WTC11 (cell line): Measurements from ENCODE around the gene KCNK4. TPM values are rescaled to one million over a fixed set of nuclear protein-coding genes. Genes with fewer than 3 reads are reported as not detected.
A peak's percentile ranks its signal among the peaks of the same experiment; 100 is the strongest.

Source experiments
- ATAC-seq: fragments of 200-7000 bp; cut with Tn5 transposase; 2 replicates; pipeline ENCODE4 v1.10.0; 2021; ENCODE audit warnings: mild to moderate bottlenecking, moderate library complexity
- CTCF ChIA-PET: fragments of 300-600 bp; sonication (Branson Sonifier 250); formaldehyde crosslinking; loops from one replicate; lab custom pipeline; 2021; ENCODE audit warnings: antibody characterized with exemption; lab: Charles Lee
- POLR2A ChIA-PET: fragments of 350-600 bp; sonication (Branson Sonifier 250); formaldehyde crosslinking; loops from one replicate; lab custom pipeline; 2021; ENCODE audit warnings: antibody characterized with exemption; lab: Charles Lee
- DNase-seq: peaks from one replicate; pipeline ENCODE4 v3.0.0; 2021; ENCODE audit warnings: low spot score
- H3K27ac Mint-ChIP-seq: 2 replicates; pipeline ENCODE4 v1.8.0; 2021; ENCODE audit warnings: mixed read lengths
- H3K27me3 Mint-ChIP-seq: 2 replicates; pipeline ENCODE4 v1.8.0; 2021; ENCODE audit warnings: low read depth, mild to moderate bottlenecking, moderate library complexity, mixed read lengths
- H3K36me3 Mint-ChIP-seq: 2 replicates; pipeline ENCODE4 v1.8.0; 2021; ENCODE audit warnings: mixed read lengths
- H3K4me1 Mint-ChIP-seq: 2 replicates; pipeline ENCODE4 v1.8.0; 2022; ENCODE audit warnings: mixed read lengths
- H3K4me3 Mint-ChIP-seq: 2 replicates; pipeline ENCODE4 v1.8.0; 2021; ENCODE audit warnings: mild to moderate bottlenecking, moderate library complexity, mixed read lengths
- H3K9me3 Mint-ChIP-seq: 2 replicates; pipeline ENCODE4 v1.8.0; 2021; ENCODE audit warnings: mixed read lengths
- EMX1 ChIP-seq: fragments of 250-450 bp; sonication (Bioruptor Pico); IDR thresholded peaks from 2 replicates; pipeline ENCODE4 v1.8.0; 2021; ENCODE audit warnings: mild to moderate bottlenecking
- ETV6 ChIP-seq: sonication (generic); formaldehyde crosslinking; IDR thresholded peaks from 2 replicates; pipeline ENCODE4 v1.8.1; 2022; ENCODE audit warnings: mild to moderate bottlenecking, missing genetic modification reagents
- FOXP1 ChIP-seq: sonication (generic); formaldehyde crosslinking; IDR thresholded peaks from 2 replicates; pipeline ENCODE4 v1.8.0; 2022; ENCODE audit warnings: missing genetic modification reagents, mild to moderate bottlenecking, moderate library complexity, borderline replicate concordance
- JAZF1 ChIP-seq: fragments of 250-450 bp; sonication (Bioruptor Pico); IDR thresholded peaks from 2 replicates; pipeline ENCODE4 v1.9.0; 2021; ENCODE audit warnings: moderate library complexity, mild to moderate bottlenecking, inconsistent platforms
- SP1 ChIP-seq: sonication (generic); formaldehyde crosslinking; conservative IDR thresholded peaks from 2 replicates; pipeline ENCODE4 v1.8.1; 2022; ENCODE audit warnings: missing genetic modification reagents
- TCF7 ChIP-seq: sonication (generic); formaldehyde crosslinking; IDR thresholded peaks from 2 replicates; pipeline ENCODE4 v1.8.0; 2022; ENCODE audit warnings: mild to moderate bottlenecking, low read depth, missing genetic modification reagents, moderate library complexity
- TEAD1 ChIP-seq: sonication (generic); formaldehyde crosslinking; IDR thresholded peaks from 2 replicates; pipeline ENCODE4 v1.8.0; 2022; ENCODE audit warnings: mild to moderate bottlenecking, missing genetic modification reagents
- ZBTB21 ChIP-seq: sonication (generic); formaldehyde crosslinking; IDR thresholded peaks from 2 replicates; pipeline ENCODE4 v1.8.1; 2023; ENCODE audit warnings: mild to moderate bottlenecking, missing genetic modification reagents, borderline replicate concordance
- ZNF317 ChIP-seq: sonication (generic); formaldehyde crosslinking; IDR thresholded peaks from 2 replicates; pipeline ENCODE4 v1.8.1; 2023; ENCODE audit warnings: low read depth, mild to moderate bottlenecking, moderate library complexity, missing genetic modification reagents, borderline replicate concordance
- total RNA-seq: library from RNA; stranded (reverse); gene quantifications from 3 replicates; pipeline ENCODE4 v1.2.3, GENCODE V29; 2021
- TF ChIP-seq, protein P1 (sequence below): sonication (generic); formaldehyde crosslinking; IDR thresholded peaks from 2 replicates; pipeline ENCODE4 v1.8.0; 2022; ENCODE audit warnings: missing genetic modification reagents
- TF ChIP-seq, protein P2 (sequence below): sonication (generic); formaldehyde crosslinking; IDR thresholded peaks from 2 replicates; pipeline ENCODE4 v1.8.1; 2023; ENCODE audit warnings: mild to moderate bottlenecking, missing genetic modification reagents, moderate library complexity
- TF ChIP-seq, protein P3 (sequence below): fragments of 200-600 bp; IDR thresholded peaks from 2 replicates; pipeline ENCODE4 v1.8.0; 2022; ENCODE audit warnings: antibody characterized with exemption
- TF ChIP-seq, protein P4 (sequence below): sonication (generic); formaldehyde crosslinking; IDR thresholded peaks from 2 replicates; pipeline ENCODE4 v1.8.0; 2022; ENCODE audit warnings: mild to moderate bottlenecking, missing genetic modification reagents
- TF ChIP-seq, protein P5 (sequence below): sonication (generic); formaldehyde crosslinking; IDR thresholded peaks from 2 replicates; pipeline ENCODE4 v1.8.0; 2022; ENCODE audit warnings: mild to moderate bottlenecking, missing genetic modification reagents
- TF ChIP-seq, protein P6 (sequence below): fragments of 250-450 bp; sonication (Bioruptor Pico); IDR thresholded peaks from 2 replicates; pipeline ENCODE4 v1.9.0; 2021; ENCODE audit warnings: mild to moderate bottlenecking
- TF ChIP-seq, protein P7 (sequence below): sonication (generic); formaldehyde crosslinking; IDR thresholded peaks from 2 replicates; pipeline ENCODE4 v1.8.1; 2023; ENCODE audit warnings: mild to moderate bottlenecking, missing genetic modification reagents, moderate library complexity
- TF ChIP-seq, protein P8 (sequence below): sonication (generic); formaldehyde crosslinking; IDR thresholded peaks from 2 replicates; pipeline ENCODE4 v1.8.1; 2023; ENCODE audit warnings: mild to moderate bottlenecking, moderate library complexity, missing genetic modification reagents

KCNK4 gene
- total RNA-seq, 1 experiment from 2014 or later: 0.74 TPM

DNA sequence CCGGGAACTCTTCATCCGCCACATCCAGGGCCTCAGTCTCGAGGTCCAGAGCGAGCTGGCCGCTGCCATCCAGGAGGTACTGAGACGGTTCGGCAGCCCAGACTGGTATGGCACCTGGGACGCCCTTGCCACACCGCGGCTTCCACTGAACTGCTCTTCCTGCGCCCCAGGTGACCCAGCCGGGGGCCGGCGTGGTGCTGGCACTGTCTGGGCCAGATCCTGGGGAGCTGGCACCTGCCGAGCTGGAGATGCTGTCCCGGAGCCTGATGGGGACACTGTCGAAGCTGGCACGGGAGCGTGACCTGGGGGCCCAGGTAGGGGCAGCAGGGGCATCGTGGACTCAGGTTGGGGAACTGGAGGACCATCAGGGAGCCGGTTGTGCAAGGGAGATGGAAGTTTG lies 50.3 kb downstream of the KCNK4 start (continued):
- TF ChIP-seq, protein P1, sequence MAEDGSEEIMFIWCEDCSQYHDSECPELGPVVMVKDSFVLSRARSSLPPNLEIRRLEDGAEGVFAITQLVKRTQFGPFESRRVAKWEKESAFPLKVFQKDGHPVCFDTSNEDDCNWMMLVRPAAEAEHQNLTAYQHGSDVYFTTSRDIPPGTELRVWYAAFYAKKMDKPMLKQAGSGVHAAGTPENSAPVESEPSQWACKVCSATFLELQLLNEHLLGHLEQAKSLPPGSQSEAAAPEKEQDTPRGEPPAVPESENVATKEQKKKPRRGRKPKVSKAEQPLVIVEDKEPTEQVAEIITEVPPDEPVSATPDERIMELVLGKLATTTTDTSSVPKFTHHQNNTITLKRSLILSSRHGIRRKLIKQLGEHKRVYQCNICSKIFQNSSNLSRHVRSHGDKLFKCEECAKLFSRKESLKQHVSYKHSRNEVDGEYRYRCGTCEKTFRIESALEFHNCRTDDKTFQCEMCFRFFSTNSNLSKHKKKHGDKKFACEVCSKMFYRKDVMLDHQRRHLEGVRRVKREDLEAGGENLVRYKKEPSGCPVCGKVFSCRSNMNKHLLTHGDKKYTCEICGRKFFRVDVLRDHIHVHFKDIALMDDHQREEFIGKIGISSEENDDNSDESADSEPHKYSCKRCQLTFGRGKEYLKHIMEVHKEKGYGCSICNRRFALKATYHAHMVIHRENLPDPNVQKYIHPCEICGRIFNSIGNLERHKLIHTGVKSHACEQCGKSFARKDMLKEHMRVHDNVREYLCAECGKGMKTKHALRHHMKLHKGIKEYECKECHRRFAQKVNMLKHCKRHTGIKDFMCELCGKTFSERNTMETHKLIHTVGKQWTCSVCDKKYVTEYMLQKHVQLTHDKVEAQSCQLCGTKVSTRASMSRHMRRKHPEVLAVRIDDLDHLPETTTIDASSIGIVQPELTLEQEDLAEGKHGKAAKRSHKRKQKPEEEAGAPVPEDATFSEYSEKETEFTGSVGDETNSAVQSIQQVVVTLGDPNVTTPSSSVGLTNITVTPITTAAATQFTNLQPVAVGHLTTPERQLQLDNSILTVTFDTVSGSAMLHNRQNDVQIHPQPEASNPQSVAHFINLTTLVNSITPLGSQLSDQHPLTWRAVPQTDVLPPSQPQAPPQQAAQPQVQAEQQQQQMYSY (CRISPR knock-in tag): 0 out of 2 replicates have a peak, but pooled peaks have one; percentile 16
- TF ChIP-seq ZNF317 (CRISPR knock-in tag): no peak

DNA sequence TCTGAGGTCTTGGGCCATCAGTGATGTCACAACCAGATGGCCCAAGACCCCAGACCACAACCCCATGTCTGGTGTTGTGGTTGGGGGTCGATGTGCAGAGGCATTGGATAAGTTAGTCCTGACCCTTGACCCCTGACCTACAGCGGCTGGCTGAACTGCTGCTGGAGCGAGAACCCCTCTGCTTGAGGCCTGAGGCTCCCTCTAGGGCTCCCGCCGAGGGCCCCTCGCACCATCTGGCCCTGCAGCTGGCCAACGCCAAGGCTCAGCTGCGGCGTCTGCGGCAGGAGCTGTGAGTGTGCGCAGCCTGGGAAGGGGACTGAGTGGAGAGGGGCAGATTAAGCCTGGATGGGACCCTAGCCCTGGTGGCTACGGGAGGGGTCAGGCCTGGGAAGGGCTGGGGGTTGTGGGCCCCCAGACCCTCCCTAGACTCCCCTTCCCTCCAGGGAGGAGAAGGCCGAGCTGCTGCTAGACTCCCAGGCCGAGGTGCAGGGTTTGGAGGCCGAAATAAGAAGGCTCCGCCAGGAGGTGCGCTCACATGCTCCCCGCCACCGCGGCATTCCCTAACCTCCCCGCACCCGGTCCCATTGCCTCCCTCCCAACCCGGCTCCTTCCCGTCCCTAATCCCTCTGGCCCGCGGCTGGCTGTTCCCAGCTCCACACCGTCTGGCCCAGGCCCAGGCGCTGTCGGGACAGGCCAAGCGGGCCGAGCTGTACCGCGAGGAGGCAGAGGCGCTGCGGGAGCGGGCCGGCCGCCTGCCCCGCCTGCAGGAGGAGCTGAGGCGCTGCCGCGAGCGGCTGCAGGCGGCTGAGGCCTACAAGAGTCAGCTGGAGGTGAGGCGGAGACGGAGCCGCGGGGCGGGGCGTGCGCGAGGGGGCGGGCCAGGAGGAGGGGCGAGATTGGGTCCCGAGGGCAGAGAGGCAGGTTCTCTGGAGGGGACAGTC lies 51.0 kb downstream of the KCNK4 start:
- Mint-ChIP-seq H3K4me1 (peaks cover 21% of the 10 kb centered on the region), H3K27ac (no peak overlapping the region), H3K4me3 (peak overlapping the region; percentile 69), H3K36me3 (no peaks in the 10 kb centered on the region), H3K9me3 (no peaks in the 10 kb centered on the region), H3K27me3 (peaks cover 30% of the 10 kb centered on the region)
- peak; percentile 97 for DNase-seq
- POLR2A ChIA-PET: interaction anchor here (0.9 to 2.2 kb wide), 8 partner anchors 11 to 436 kb away, joined by 3 to 14 read pairs (median 5); partner anchors contain the start of genes ESRRA, PRDX5, SF1 and TRMT112
- CTCF ChIA-PET: interaction anchor here (0.5 to 13.9 kb wide), 44 partner anchors 10 to 815 kb away, joined by 3 to 437 read pairs (median 6); partner anchors contain the start of genes CATSPERZ, ESRRA, FKBP2 and PLCB3
- ATAC-seq: peak; percentile 75
- TF ChIP-seq, protein P2, sequence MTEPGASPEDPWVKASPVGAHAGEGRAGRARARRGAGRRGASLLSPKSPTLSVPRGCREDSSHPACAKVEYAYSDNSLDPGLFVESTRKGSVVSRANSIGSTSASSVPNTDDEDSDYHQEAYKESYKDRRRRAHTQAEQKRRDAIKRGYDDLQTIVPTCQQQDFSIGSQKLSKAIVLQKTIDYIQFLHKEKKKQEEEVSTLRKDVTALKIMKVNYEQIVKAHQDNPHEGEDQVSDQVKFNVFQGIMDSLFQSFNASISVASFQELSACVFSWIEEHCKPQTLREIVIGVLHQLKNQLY (CRISPR knock-in tag): no peak
- TF ChIP-seq, protein P3, sequence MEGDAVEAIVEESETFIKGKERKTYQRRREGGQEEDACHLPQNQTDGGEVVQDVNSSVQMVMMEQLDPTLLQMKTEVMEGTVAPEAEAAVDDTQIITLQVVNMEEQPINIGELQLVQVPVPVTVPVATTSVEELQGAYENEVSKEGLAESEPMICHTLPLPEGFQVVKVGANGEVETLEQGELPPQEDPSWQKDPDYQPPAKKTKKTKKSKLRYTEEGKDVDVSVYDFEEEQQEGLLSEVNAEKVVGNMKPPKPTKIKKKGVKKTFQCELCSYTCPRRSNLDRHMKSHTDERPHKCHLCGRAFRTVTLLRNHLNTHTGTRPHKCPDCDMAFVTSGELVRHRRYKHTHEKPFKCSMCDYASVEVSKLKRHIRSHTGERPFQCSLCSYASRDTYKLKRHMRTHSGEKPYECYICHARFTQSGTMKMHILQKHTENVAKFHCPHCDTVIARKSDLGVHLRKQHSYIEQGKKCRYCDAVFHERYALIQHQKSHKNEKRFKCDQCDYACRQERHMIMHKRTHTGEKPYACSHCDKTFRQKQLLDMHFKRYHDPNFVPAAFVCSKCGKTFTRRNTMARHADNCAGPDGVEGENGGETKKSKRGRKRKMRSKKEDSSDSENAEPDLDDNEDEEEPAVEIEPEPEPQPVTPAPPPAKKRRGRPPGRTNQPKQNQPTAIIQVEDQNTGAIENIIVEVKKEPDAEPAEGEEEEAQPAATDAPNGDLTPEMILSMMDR: no peak
- TF ChIP-seq, protein P4, sequence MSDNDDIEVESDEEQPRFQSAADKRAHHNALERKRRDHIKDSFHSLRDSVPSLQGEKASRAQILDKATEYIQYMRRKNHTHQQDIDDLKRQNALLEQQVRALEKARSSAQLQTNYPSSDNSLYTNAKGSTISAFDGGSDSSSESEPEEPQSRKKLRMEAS: peak; percentile 60
- TF ChIP-seq EMX1 (CRISPR knock-in tag) (no peak), FOXP1 (peak; percentile 77; the same call in 1 of the 2 replicates), ETV6 (CRISPR knock-in tag) (0 out of 2 replicates have a peak, but pooled peaks have one; percentile 44), TCF7 (CRISPR knock-in tag) (no peak), TEAD1 (CRISPR knock-in tag) (0 out of 2 replicates have a peak, but pooled peaks have one; percentile 22), JAZF1 (CRISPR knock-in tag) (no peak), ZBTB21 (CRISPR knock-in tag) (no peak), SP1 (CRISPR knock-in tag) (peak; percentile 95)
- TF ChIP-seq, protein P5, sequence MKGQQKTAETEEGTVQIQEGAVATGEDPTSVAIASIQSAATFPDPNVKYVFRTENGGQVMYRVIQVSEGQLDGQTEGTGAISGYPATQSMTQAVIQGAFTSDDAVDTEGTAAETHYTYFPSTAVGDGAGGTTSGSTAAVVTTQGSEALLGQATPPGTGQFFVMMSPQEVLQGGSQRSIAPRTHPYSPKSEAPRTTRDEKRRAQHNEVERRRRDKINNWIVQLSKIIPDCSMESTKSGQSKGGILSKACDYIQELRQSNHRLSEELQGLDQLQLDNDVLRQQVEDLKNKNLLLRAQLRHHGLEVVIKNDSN (CRISPR knock-in tag): peak; percentile 46; the same call in 1 of the 2 replicates
- TF ChIP-seq, protein P6, sequence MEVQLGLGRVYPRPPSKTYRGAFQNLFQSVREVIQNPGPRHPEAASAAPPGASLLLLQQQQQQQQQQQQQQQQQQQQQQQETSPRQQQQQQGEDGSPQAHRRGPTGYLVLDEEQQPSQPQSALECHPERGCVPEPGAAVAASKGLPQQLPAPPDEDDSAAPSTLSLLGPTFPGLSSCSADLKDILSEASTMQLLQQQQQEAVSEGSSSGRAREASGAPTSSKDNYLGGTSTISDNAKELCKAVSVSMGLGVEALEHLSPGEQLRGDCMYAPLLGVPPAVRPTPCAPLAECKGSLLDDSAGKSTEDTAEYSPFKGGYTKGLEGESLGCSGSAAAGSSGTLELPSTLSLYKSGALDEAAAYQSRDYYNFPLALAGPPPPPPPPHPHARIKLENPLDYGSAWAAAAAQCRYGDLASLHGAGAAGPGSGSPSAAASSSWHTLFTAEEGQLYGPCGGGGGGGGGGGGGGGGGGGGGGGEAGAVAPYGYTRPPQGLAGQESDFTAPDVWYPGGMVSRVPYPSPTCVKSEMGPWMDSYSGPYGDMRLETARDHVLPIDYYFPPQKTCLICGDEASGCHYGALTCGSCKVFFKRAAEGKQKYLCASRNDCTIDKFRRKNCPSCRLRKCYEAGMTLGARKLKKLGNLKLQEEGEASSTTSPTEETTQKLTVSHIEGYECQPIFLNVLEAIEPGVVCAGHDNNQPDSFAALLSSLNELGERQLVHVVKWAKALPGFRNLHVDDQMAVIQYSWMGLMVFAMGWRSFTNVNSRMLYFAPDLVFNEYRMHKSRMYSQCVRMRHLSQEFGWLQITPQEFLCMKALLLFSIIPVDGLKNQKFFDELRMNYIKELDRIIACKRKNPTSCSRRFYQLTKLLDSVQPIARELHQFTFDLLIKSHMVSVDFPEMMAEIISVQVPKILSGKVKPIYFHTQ (CRISPR knock-in tag): no peak
- TF ChIP-seq, protein P7, sequence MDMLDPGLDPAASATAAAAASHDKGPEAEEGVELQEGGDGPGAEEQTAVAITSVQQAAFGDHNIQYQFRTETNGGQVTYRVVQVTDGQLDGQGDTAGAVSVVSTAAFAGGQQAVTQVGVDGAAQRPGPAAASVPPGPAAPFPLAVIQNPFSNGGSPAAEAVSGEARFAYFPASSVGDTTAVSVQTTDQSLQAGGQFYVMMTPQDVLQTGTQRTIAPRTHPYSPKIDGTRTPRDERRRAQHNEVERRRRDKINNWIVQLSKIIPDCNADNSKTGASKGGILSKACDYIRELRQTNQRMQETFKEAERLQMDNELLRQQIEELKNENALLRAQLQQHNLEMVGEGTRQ: no peak
- TF ChIP-seq, protein P8, sequence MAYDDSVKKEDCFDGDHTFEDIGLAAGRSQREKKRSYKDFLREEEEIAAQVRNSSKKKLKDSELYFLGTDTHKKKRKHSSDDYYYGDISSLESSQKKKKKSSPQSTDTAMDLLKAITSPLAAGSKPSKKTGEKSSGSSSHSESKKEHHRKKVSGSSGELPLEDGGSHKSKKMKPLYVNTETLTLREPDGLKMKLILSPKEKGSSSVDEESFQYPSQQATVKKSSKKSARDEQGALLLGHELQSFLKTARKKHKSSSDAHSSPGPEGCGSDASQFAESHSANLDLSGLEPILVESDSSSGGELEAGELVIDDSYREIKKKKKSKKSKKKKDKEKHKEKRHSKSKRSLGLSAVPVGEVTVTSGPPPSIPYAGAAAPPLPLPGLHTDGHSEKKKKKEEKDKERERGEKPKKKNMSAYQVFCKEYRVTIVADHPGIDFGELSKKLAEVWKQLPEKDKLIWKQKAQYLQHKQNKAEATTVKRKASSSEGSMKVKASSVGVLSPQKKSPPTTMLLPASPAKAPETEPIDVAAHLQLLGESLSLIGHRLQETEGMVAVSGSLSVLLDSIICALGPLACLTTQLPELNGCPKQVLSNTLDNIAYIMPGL: peak; percentile 82
